ENCODE data around the gene ARHGAP1. TPM values are rescaled to one million over a fixed set of nuclear protein-coding genes. Genes with fewer than 3 reads are reported as not detected.

ARHGAP1 gene
- total RNA-seq, 1 experiment from 2014 or later = 43.5 TPM

DNA sequence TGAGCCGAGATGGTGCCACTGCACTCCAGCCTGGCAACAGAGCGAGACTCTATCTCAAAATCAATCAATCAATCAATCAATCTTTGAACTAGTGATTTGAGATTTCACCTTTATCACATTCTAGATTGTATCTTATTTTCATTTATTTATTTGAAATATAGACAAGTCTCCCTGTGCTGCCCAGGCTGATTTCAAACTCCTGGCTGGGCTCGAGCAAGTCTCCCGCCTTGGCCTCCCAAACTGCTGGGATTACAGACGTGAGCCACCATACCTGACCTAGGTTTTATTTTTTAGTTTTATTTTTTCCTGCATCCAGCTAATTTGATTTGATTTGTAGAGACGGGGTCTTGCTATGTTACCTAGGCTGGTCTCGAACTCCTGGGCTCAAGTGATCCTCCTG, 35.7 kb upstream of the ARHGAP1 start:
- Histone ChIP-seq H3K27ac (ENCODE audit: low read length) (no peak overlapping the region), H3K4me1 (ENCODE audit: control insufficient read depth, insufficient read depth, low read length) (no peaks in the 10 kb centered on the region), H3K27me3 (ENCODE audit: control insufficient read depth, insufficient read depth, low read length) (no peaks in the 10 kb centered on the region), H3K9me3 (ENCODE audit: control insufficient read depth, insufficient read depth, low read depth, low read length) (no peaks in the 10 kb centered on the region), H3K4me3 (ENCODE audit: low read depth in 2 of 2, low read length in 2 of 2) (no peak overlapping the region), H3K36me3 (ENCODE audit: control insufficient read depth, insufficient read depth, low read length) (no peaks in the 10 kb centered on the region)
- ATAC-seq (no peak), DNase-seq (ENCODE audit: low read depth, low spot score) (no peak)
- intact Hi-C loops (cut with micrococcal nuclease; ENCODE audit: unreplicated experiment) = no loop called here
- ChIA-PET CTCF (interaction anchor here (0.6 kb wide), 1 partner anchor 245 kb away, joined by 4 read pairs; no protein-coding TSS in a partner anchor), POLR2A (no interaction called here)
- in situ Hi-C loops (cut with HindIII; ENCODE audit: low pct_unique_long_range_greater_than_20kb, low sequenced_read_pairs) = no loop called here
- TF ChIP-seq, protein P1, sequence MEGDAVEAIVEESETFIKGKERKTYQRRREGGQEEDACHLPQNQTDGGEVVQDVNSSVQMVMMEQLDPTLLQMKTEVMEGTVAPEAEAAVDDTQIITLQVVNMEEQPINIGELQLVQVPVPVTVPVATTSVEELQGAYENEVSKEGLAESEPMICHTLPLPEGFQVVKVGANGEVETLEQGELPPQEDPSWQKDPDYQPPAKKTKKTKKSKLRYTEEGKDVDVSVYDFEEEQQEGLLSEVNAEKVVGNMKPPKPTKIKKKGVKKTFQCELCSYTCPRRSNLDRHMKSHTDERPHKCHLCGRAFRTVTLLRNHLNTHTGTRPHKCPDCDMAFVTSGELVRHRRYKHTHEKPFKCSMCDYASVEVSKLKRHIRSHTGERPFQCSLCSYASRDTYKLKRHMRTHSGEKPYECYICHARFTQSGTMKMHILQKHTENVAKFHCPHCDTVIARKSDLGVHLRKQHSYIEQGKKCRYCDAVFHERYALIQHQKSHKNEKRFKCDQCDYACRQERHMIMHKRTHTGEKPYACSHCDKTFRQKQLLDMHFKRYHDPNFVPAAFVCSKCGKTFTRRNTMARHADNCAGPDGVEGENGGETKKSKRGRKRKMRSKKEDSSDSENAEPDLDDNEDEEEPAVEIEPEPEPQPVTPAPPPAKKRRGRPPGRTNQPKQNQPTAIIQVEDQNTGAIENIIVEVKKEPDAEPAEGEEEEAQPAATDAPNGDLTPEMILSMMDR (IDR thresholded peaks at IDR 0.05) = no peak
- TF ChIP-seq, protein P2, sequence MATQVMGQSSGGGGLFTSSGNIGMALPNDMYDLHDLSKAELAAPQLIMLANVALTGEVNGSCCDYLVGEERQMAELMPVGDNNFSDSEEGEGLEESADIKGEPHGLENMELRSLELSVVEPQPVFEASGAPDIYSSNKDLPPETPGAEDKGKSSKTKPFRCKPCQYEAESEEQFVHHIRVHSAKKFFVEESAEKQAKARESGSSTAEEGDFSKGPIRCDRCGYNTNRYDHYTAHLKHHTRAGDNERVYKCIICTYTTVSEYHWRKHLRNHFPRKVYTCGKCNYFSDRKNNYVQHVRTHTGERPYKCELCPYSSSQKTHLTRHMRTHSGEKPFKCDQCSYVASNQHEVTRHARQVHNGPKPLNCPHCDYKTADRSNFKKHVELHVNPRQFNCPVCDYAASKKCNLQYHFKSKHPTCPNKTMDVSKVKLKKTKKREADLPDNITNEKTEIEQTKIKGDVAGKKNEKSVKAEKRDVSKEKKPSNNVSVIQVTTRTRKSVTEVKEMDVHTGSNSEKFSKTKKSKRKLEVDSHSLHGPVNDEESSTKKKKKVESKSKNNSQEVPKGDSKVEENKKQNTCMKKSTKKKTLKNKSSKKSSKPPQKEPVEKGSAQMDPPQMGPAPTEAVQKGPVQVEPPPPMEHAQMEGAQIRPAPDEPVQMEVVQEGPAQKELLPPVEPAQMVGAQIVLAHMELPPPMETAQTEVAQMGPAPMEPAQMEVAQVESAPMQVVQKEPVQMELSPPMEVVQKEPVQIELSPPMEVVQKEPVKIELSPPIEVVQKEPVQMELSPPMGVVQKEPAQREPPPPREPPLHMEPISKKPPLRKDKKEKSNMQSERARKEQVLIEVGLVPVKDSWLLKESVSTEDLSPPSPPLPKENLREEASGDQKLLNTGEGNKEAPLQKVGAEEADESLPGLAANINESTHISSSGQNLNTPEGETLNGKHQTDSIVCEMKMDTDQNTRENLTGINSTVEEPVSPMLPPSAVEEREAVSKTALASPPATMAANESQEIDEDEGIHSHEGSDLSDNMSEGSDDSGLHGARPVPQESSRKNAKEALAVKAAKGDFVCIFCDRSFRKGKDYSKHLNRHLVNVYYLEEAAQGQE (IDR thresholded peaks at IDR 0.05; ENCODE audit: insufficient read depth in 1 of 2, low read depth in 2 of 2, low read length in 1 of 2) = no peak
- no peak for TF ChIP-seq TCF7L2 (IDR thresholded peaks at IDR 0.05; ENCODE audit: low read depth, low read length)
- TF ChIP-seq SIN3A (IDR thresholded peaks at IDR 0.05; ENCODE audit: borderline replicate concordance, insufficient read depth, low read depth, low read length) = no peak
- no peak for TF ChIP-seq POLR2AphosphoS5 (IDR thresholded peaks at IDR 0.05; ENCODE audit: low read depth, low read length)
- BruUV-seq (replicated peaks) = no TSS peak

DNA sequence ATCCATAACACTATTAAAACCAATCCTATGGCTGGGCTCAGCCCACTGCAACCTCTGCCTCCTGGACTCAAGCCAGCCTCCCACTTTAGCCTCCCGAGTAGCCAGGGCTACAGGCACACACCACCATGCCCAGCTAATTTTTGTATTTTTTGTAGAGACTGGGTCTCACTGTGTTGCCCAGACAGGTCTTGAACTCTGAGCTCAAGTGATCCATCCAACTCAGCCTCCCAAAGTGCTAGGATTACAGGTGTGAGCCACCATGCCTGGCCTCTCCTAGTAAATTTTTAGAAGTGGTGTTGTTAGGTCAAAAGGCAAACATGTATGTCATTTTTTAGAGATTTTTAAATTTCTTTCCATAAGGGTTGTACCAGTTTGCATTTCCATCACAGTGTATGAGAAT, 32.8 kb upstream of the ARHGAP1 start:
- CTCF ChIA-PET = no interaction called here

More for the DNA sequence above, 32.8 kb upstream of the ARHGAP1 start:
- H3K9me3 ChIP-seq (ENCODE audit: control insufficient read depth, insufficient read depth, low read depth, low read length) = no peaks in the 10 kb centered on the region
- H3K4me3 ChIP-seq (ENCODE audit: low read depth in 2 of 2, low read length in 2 of 2) = no peak overlapping the region
- BruUV-seq (replicated peaks) = no TSS peak
- TF ChIP-seq SIN3A (IDR thresholded peaks at IDR 0.05; ENCODE audit: borderline replicate concordance, insufficient read depth, low read depth, low read length) (no peak), TCF7L2 (IDR thresholded peaks at IDR 0.05; ENCODE audit: low read depth, low read length) (no peak)
- TF ChIP-seq, protein P2 (IDR thresholded peaks at IDR 0.05; ENCODE audit: insufficient read depth in 1 of 2, low read depth in 2 of 2, low read length in 1 of 2) = no peak
- TF ChIP-seq, protein P1 (IDR thresholded peaks at IDR 0.05) = no peak
- intact Hi-C loops (cut with micrococcal nuclease; ENCODE audit: unreplicated experiment) = no loop called here
- POLR2A ChIA-PET = interaction anchor here (0.6 kb wide), 1 partner anchor 17 kb away, joined by 5 read pairs; no protein-coding TSS in a partner anchor
- no peak overlapping the region for H3K27ac ChIP-seq (ENCODE audit: low read length)
- ATAC-seq (no peak), DNase-seq (ENCODE audit: low read depth, low spot score) (no peak)
- in situ Hi-C loops (cut with HindIII; ENCODE audit: low pct_unique_long_range_greater_than_20kb, low sequenced_read_pairs) = no loop called here
- no peaks in the 10 kb centered on the region for H3K27me3 ChIP-seq (ENCODE audit: control insufficient read depth, insufficient read depth, low read length)
- H3K4me1 ChIP-seq (ENCODE audit: control insufficient read depth, insufficient read depth, low read length) = no peaks in the 10 kb centered on the region
- no peaks in the 10 kb centered on the region for H3K36me3 ChIP-seq (ENCODE audit: control insufficient read depth, insufficient read depth, low read length)

Data from Panc1 (cell line).